ENCODE results near the gene SGSH.

SGSH gene

GRCh38 chr17:80191192-80191591 is 28.9 kb downstream of the SGSH start:
- Histone ChIP-seq H3K79me1 (ENCODE audit: low read length) (no peaks in the 10 kb centered on the region), H4K91ac (ENCODE audit: low read depth, low read length) (no peak overlapping the region), H3K23ac (ENCODE audit: low read length) (no peak overlapping the region), H3K36me3 (ENCODE audit: control insufficient read depth in 1 of 2, insufficient read depth in 2 of 2, low read length in 2 of 2) (no peaks in the 10 kb centered on the region), H4K12ac (ENCODE audit: low read depth, low read length) (no peak overlapping the region), H3K14ac (ENCODE audit: low read length) (no peak overlapping the region), H3K27ac (ENCODE audit: low read depth, low read length) (no peak overlapping the region), H2BK5ac (ENCODE audit: low read depth, low read length, poor library complexity) (no peak overlapping the region), H3K4me3 (ENCODE audit: low read depth, low read length) (no peak overlapping the region), H3K4me1 (ENCODE audit: control insufficient read depth in 1 of 2, insufficient read depth in 2 of 2, low read length in 2 of 2) (no peaks in the 10 kb centered on the region), H2AK5ac (ENCODE audit: low read length) (no peak overlapping the region), H2BK120ac (ENCODE audit: insufficient read depth, low read length, poor library complexity) (no peak overlapping the region), H3K4ac (ENCODE audit: low read depth, low read length) (no peak overlapping the region), H2AFZ (ENCODE audit: insufficient read depth, low read length, poor library complexity) (no peak overlapping the region), H3K9ac (ENCODE audit: low read length) (no peak overlapping the region), H3K79me2 (ENCODE audit: control insufficient read depth, insufficient read depth, low read length, poor library complexity) (no peaks in the 10 kb centered on the region), H4K8ac (ENCODE audit: low read depth, low read length) (no peak overlapping the region), H3K9me3 (ENCODE audit: insufficient read depth, low read depth, low read length) (peaks cover 2% of the 10 kb centered on the region), H3K27me3 (ENCODE audit: insufficient read depth, low read length) (no peaks in the 10 kb centered on the region), H3K4me2 (ENCODE audit: low read length) (no peak overlapping the region), H3K18ac (ENCODE audit: low read length) (no peak overlapping the region), H2BK12ac (ENCODE audit: low read length) (no peak overlapping the region)
- DNase-seq, result no peak
- WGBS (ENCODE audit: extremely low coverage, insufficient coverage, insufficient read length), result no CpG with 5 or more reads among the region's 20 CpGs

GRCh38 chr17:80190716-80191115 is 29.4 kb downstream of the SGSH start:
- Histone ChIP-seq H3K27me3 (ENCODE audit: insufficient read depth, low read length) (no peaks in the 10 kb centered on the region), H3K36me3 (ENCODE audit: control insufficient read depth in 1 of 2, insufficient read depth in 2 of 2, low read length in 2 of 2) (no peaks in the 10 kb centered on the region), H2BK12ac (ENCODE audit: low read length) (no peak overlapping the region), H2BK120ac (ENCODE audit: insufficient read depth, low read length, poor library complexity) (no peak overlapping the region), H3K23ac (ENCODE audit: low read length) (no peak overlapping the region), H3K79me2 (ENCODE audit: control insufficient read depth, insufficient read depth, low read length, poor library complexity) (no peaks in the 10 kb centered on the region), H4K91ac (ENCODE audit: low read depth, low read length) (no peak overlapping the region), H3K4me3 (ENCODE audit: low read depth, low read length) (no peak overlapping the region), H3K4me1 (ENCODE audit: control insufficient read depth in 1 of 2, insufficient read depth in 2 of 2, low read length in 2 of 2) (no peaks in the 10 kb centered on the region), H3K9ac (ENCODE audit: low read length) (no peak overlapping the region), H3K18ac (ENCODE audit: low read length) (no peak overlapping the region), H2BK5ac (ENCODE audit: low read depth, low read length, poor library complexity) (no peak overlapping the region), H4K8ac (ENCODE audit: low read depth, low read length) (no peak overlapping the region), H3K4ac (ENCODE audit: low read depth, low read length) (no peak overlapping the region), H2AK5ac (ENCODE audit: low read length) (no peak overlapping the region), H3K9me3 (ENCODE audit: insufficient read depth, low read depth, low read length) (peaks cover 2% of the 10 kb centered on the region), H3K14ac (ENCODE audit: low read length) (no peak overlapping the region), H3K4me2 (ENCODE audit: low read length) (no peak overlapping the region), H3K27ac (ENCODE audit: low read depth, low read length) (no peak overlapping the region), H4K12ac (ENCODE audit: low read depth, low read length) (no peak overlapping the region), H3K79me1 (ENCODE audit: low read length) (no peaks in the 10 kb centered on the region), H2AFZ (ENCODE audit: insufficient read depth, low read length, poor library complexity) (no peak overlapping the region)
- WGBS (ENCODE audit: extremely low coverage, insufficient coverage, insufficient read length), result no CpG with 5 or more reads among the region's 10 CpGs
- DNase-seq, result no peak

GRCh38 chr17:80189611-80190010 is 30.5 kb downstream of the SGSH start:
- Histone ChIP-seq H3K9me3 (ENCODE audit: insufficient read depth, low read depth, low read length) (peaks cover 2% of the 10 kb centered on the region), H2BK120ac (ENCODE audit: insufficient read depth, low read length, poor library complexity) (no peak overlapping the region), H3K36me3 (ENCODE audit: control insufficient read depth in 1 of 2, insufficient read depth in 2 of 2, low read length in 2 of 2) (no peaks in the 10 kb centered on the region), H4K12ac (ENCODE audit: low read depth, low read length) (no peak overlapping the region), H4K8ac (ENCODE audit: low read depth, low read length) (no peak overlapping the region), H3K14ac (ENCODE audit: low read length) (no peak overlapping the region), H3K18ac (ENCODE audit: low read length) (no peak overlapping the region), H2BK5ac (ENCODE audit: low read depth, low read length, poor library complexity) (no peak overlapping the region), H3K27me3 (ENCODE audit: insufficient read depth, low read length) (no peaks in the 10 kb centered on the region), H3K79me2 (ENCODE audit: control insufficient read depth, insufficient read depth, low read length, poor library complexity) (no peaks in the 10 kb centered on the region), H2AK5ac (ENCODE audit: low read length) (no peak overlapping the region), H2AFZ (ENCODE audit: insufficient read depth, low read length, poor library complexity) (no peak overlapping the region), H3K79me1 (ENCODE audit: low read length) (no peaks in the 10 kb centered on the region), H3K4me2 (ENCODE audit: low read length) (no peak overlapping the region), H2BK12ac (ENCODE audit: low read length) (no peak overlapping the region), H4K91ac (ENCODE audit: low read depth, low read length) (no peak overlapping the region), H3K9ac (ENCODE audit: low read length) (no peak overlapping the region), H3K4me3 (ENCODE audit: low read depth, low read length) (no peak overlapping the region), H3K4me1 (ENCODE audit: control insufficient read depth in 1 of 2, insufficient read depth in 2 of 2, low read length in 2 of 2) (no peaks in the 10 kb centered on the region), H3K23ac (ENCODE audit: low read length) (no peak overlapping the region), H3K27ac (ENCODE audit: low read depth, low read length) (no peak overlapping the region), H3K4ac (ENCODE audit: low read depth, low read length) (no peak overlapping the region)
- no peak for DNase-seq
- WGBS (ENCODE audit: extremely low coverage, insufficient coverage, insufficient read length), result no CpG with 5 or more reads among the region's 23 CpGs

- no peaks in the 10 kb centered on the region for H3K79me2 ChIP-seq (ENCODE audit: control insufficient read depth, insufficient read depth, low read length, poor library complexity)
- H2AK5ac ChIP-seq (ENCODE audit: low read length), result no peak overlapping the region
- no peak overlapping the region for H4K12ac ChIP-seq (ENCODE audit: low read depth, low read length)
- no peaks in the 10 kb centered on the region for H3K27me3 ChIP-seq (ENCODE audit: insufficient read depth, low read length)
- H3K4me1 ChIP-seq (ENCODE audit: control insufficient read depth in 1 of 2, insufficient read depth in 2 of 2, low read length in 2 of 2), result no peaks in the 10 kb centered on the region
- H3K36me3 ChIP-seq (ENCODE audit: control insufficient read depth in 1 of 2, insufficient read depth in 2 of 2, low read length in 2 of 2), result no peaks in the 10 kb centered on the region
- no CpG with 5 or more reads among the region's 18 CpGs for WGBS (ENCODE audit: extremely low coverage, insufficient coverage, insufficient read length)
- no peak overlapping the region for H3K4ac ChIP-seq (ENCODE audit: low read depth, low read length)
- H3K9ac ChIP-seq (ENCODE audit: low read length), result no peak overlapping the region
- no peak overlapping the region for H3K4me3 ChIP-seq (ENCODE audit: low read depth, low read length)
- H3K79me1 ChIP-seq (ENCODE audit: low read length), result no peaks in the 10 kb centered on the region
- H3K14ac ChIP-seq (ENCODE audit: low read length), result no peak overlapping the region
- peaks cover 2% of the 10 kb centered on the region for H3K9me3 ChIP-seq (ENCODE audit: insufficient read depth, low read depth, low read length)
- H2BK120ac ChIP-seq (ENCODE audit: insufficient read depth, low read length, poor library complexity), result no peak overlapping the region
- DNase-seq, result peak in 1 of 2 donors; percentile 28
- H3K27ac ChIP-seq (ENCODE audit: low read depth, low read length), result no peak overlapping the region
- H2BK5ac ChIP-seq (ENCODE audit: low read depth, low read length, poor library complexity), result no peak overlapping the region
- no peak overlapping the region for H3K18ac ChIP-seq (ENCODE audit: low read length)
- H4K8ac ChIP-seq (ENCODE audit: low read depth, low read length), result no peak overlapping the region
- no peak overlapping the region for H2BK12ac ChIP-seq (ENCODE audit: low read length)
- no peak overlapping the region for H2AFZ ChIP-seq (ENCODE audit: insufficient read depth, low read length, poor library complexity)
- no peak overlapping the region for H4K91ac ChIP-seq (ENCODE audit: low read depth, low read length)
- H3K4me2 ChIP-seq (ENCODE audit: low read length), result no peak overlapping the region
- no peak overlapping the region for H3K23ac ChIP-seq (ENCODE audit: low read length)
These were observed 32.6 kb downstream of the SGSH start for GRCh38 chr17:80187515-80187941.

All from trophoblast cell (in vitro differentiated cells and primary cell).